ENCODE results near the gene SYNPO.

SYNPO gene

DNA sequence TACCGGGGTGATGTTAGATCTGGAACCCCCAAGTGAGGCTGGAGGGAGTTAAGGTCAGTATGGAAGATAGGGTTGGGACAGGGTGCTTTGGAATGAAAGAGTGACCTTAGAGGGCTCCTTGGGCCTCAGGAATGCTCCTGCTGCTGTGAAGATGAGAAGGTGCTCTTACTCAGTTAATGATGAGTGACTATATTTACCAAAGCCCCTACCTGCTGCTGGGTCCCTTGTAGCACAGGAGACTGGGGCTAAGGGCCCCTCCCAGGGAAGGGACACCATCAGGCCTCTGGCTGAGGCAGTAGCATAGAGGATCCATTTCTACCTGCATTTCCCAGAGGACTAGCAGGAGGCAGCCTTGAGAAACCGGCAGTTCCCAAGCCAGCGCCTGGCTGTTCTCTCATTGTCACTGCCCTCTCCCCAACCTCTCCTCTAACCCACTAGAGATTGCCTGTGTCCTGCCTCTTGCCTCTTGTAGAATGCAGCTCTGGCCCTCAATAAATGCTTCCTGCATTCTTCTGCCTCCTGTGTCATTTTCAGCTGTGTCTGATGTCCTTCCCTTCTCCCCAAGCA is 18.3 kb downstream of the SYNPO start:
- DNase-seq (ENCODE audit: low read depth), result no peak

DNA sequence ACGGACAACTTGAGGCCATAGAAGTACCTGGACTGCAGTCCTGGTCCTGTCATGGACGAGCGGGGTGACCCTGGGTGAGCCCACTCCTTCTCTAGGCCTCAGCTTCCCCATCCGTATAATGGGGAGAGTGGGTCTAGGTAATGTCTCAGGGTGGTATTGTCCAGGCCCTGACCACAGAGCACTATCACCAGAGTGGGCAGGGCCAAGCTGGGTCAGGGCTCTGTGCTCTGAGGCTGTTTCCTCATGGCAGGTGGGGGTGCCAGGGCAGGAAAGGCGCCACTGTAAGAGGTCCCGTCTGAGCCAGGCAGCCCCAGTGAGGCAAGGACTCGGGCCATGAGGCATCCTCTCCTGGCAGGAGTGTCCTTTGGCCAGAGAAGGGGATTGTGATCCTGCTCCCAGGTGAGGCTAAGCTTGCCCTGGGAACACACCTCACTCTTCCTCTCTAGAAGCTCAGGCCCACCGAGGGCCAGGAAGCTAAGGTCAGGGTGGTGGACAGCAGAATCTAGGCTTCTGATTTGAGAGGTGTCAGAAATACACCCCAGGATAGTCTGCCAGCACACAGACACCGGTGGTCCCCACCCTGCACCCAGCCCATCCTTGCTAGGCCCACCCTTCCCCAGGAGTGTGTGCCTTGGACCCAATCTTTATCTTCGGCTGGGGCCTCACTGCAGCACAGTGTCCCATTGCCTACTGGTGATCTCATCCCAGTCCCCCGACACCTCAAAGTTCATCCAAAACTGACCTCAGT is 19.1 kb downstream of the SYNPO start:
- no peak for DNase-seq (ENCODE audit: low read depth)

DNA sequence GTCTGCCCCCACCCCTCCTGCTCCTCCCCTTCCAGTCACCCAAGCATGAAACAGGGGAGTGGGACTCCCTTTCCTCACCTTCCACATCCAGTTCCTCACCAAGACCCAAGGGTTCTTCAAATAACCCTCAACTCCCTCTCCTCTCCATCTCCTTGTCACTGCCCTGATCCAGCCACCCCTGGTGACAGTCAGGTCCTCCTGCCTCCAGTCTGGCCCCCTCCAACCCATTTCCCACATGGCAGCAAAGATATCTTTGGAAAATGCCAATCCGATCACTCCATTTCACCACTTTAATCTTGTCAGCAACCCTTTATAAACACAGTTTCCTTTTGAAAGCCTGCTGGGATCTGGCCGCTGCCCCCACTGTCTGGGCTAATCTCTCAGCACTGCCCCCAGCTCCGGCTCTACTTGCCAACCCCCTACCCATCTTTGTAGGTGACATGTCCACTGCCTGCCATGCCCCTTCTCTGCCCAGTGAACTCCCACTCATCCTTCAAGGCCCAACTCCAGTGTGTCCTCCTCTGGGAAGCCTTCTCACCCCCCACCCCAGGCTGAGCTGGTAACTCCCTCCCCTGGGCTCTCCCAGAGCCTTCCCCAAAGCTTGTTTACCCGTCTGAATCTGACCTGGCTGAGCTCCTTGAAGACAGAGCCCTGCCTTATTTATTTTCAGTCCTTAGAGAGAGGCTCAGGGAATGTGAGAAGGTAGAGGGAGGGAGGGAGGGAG is 19.8 kb downstream of the SYNPO start:
- no peak for DNase-seq (ENCODE audit: low read depth)

DNA sequence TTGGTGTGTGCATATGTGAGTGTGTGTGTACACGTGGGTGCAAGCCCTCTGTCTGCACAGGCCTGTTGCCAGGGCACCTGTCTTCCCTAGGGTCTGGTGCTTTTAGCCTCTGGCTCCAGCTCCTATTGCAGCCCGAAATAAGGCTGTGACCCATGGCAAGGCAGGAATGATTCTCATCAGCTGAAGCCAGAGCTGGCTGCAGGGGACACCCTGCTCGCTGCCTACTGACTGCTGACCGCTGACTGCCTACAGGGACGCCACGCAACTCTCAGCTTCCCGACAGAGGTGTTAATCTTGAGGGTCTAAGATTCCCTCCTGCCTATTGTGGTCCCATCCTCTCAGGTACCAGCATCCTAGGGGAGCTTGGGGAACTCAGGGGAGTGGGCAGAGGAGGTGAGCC is 20.6 kb downstream of the SYNPO start, which contains the start of gene MYOZ3:
Gene MYOZ3, plus strand, starts transcription at position 166 of the 400 bp plus-strand sequence. CDS start 1,691 bp downstream, outside the sequence.
- DNase-seq (ENCODE audit: low read depth), result no peak

DNA sequence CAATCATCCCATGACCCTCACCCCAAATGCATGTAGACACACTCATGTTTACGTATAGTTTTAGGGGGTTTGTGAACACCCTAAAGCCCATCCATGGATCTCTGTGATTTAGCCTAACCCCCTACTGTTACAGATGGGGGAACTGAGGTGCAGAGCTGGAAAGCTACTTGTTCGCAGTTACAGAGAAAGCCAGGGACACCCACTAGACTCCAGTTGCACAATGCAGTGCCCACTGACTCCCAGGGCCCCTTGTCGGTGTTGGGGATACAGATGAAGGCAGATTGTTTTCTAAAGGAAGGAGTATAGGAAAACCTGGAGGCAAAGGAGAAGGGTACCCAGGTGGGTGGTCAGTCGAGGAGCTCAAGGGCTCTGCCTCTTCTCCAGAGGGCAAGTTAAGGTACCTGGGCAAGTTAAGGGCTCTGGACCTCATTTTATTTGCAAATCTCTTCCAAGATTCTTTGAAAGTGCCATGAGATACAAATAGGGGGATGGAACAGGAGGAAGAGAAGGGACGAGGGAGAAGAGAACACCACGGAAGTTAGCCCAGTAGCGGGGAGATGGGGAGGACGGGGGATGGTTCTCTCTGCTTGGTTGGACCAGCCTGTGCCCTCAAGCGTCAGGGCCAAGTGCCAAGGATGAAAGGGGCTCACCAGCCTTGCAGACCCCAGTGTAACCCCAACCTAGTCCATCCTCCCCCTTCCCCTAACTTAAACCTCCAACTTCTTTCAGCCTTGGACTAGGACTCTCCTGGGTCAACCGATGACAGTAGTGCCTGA is 21.5 kb downstream of the SYNPO start:
- no peak for DNase-seq (ENCODE audit: low read depth)

DNA sequence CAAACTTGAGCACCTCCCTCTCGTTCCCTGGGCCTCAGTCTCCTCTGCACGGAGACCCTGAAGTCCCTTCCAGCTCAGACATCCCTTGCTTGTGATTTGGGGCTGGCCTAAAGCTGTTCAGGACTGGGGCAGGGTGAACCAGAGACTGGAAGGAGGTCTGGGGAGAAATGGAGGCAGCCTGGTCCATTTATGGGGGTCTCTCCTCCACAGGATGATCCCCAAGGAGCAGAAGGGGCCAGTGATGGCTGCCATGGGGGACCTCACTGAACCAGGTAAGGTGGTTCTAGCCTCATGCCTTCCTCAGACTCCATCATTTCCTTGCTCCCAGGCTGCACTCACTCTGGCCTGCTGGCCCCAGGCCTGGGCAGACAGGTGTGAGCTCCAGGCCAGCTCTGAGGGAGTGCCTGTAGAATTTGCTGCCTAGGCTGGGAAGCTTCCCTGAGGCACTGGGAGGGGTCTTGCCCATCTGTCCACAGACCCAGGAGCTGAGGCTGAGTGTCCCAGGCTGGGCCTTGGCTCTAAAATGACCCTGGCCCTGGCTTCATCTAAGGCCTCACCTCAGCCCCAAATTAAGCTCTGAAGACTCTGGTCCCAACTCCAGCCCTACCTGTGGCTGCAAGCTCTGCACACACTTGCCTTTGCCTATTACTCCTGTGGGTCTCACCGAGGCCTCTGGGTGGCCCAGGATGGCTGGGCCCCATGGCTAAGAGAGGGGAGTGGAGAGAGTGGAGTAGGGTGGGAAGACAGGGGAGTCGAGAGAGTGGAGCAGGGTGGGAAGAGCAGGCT is 22.5 kb downstream of the SYNPO start:
- no peak for DNase-seq (ENCODE audit: low read depth)

DNA sequence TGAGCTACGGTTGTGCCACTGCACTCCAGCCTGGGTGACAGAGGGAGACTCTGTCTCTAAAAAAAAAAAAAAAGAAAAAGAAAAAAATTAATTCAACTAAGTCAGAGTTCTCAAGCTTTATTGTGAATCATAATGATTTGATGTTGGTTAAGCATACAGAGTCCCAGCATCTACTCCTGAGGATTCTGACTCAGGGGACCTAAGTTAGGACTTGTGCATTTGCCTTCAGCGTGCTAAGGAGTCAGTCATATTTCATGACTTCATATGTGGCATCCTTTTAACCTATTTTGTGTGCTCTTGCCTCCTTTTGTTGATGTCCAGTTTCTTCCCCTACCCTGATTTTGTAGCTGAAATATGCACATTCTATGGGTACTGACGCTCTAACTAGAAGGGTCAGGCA is 23.5 kb downstream of the SYNPO start:
- no peak for DNase-seq (ENCODE audit: low read depth)

DNA sequence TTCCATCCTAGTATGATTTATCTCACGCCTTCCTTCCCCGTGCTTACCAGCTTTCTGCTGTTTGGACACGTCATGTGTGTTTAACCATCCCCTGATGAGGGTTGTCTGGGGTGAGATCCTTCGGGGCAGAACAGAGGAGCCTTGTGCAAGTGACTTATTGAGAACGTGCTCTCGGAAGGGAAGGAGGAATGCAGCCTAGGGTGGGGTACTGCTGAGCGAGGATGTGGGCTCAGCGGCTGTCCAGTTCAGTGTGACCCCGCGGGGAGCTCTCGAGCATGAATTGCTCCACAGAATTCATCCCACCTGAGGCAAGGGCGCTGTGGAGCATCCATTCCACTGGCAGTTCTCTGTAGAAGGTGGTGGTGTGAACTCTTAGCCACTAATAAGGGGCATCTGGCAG is 24.6 kb downstream of the SYNPO start:
- no peak for DNase-seq (ENCODE audit: low read depth)

DNA sequence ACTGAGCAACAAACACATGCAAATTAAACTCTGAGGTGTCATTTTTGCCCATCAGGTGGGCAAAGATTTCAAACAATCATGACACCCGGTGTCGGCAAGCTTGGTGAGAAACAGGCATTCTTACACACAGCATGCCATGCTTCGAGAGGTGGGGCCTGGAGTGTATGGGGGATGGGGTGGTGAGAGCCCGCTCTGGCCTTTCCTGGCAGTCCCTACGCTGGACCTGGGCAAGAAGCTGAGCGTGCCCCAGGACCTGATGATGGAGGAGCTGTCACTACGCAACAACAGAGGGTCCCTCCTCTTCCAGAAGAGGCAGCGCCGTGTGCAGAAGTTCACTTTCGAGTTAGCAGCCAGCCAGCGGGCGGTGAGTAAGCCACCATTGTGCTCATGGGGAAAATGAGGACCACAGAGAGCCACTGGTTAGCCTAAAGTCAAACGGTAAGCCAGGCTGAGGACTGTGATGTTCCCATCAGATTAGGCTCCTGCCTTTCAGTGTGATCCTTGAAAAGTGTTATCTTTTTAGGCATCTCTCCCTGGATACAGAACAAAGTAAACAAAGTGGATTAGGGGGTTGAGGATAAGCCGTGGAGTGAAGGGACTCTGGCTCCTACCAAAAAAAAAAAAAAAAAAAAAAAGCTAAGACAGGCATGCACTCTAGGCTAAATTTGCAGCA is 30.0 kb downstream of the SYNPO start:
- no peak for DNase-seq (ENCODE audit: low read depth)

DNA sequence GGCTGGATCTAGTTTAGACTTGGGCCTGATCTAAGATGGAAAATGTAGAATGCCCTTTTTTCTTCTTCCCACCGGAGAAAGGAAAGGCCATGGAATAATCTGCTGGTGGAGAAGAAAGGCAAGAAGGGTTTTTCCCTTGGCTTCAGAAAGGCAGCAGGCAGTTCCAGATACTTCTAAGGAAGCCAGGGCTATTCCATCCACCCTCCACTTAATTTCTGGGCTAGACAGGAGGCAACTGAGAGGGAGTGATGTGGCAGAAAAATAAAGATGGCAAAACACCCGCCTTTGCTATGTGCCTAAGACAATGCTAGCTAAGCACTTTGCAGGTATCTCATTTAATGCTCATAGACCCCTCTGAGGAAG is 30.5 kb downstream of the SYNPO start:
- no peak for DNase-seq (ENCODE audit: low read depth)

DNA sequence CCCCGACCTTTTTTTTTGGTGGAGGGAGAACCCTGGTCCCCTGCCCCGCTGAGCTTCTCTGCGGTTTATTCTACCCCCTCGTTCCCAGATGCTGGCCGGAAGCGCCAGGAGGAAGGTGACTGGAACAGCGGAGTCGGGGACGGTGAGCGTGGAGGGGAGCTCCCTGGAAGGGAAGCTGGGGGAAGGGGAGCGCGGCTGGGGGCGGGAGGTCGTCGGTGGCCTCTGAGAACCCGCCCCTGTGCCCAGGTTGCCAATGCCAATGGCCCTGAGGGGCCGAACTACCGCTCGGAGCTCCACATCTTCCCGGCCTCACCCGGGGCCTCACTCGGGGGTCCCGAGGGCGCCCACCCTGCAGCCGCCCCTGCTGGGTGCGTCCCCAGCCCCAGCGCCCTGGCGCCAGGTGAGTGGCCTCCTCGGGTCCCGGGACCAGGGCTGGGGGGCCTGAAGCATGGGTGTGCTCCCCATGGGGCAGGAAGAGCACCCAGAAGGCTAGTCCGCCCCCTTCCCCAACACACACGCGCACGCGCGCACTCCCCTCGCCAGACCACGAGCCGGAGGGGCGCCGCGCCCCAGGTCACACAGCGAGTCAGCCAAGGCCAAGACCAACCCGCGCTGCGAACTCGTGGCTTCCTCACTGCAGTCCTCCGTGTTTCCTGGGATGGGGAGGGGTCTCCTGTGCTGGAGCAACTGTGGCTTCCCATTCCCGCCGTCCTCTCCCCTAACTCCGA is 31.2 kb downstream of the SYNPO start:
- DNase-seq (ENCODE audit: low read depth), result no peak

DNA sequence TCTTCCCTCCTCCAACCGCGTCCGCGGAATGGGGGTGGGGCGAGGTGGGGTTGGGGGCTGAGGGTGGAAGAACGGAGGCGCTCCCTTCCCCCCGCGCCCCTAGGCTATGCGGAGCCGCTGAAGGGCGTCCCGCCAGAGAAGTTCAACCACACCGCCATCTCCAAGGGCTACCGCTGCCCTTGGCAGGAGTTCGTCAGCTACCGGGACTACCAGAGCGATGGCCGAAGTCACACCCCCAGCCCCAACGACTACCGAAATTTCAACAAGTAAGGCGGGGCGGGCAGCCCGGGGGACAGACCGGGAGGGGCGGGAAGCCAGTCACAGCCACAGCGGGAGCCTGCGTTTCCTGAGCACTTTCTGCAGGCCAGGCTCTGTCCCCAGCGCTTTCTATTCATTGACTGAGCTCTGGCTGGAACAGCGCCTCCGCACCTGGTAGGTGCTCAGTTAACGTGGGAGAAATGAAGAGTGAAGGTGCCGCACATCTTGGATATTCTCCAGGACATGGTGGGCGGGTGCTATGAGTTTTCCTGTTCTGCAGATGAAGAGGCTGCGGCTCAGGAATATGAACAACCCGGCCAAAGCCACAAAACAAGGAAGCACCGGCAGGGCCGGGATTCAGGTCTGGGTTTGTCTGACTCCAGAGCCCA is 31.9 kb downstream of the SYNPO start:
- no peak for DNase-seq (ENCODE audit: low read depth)

DNA sequence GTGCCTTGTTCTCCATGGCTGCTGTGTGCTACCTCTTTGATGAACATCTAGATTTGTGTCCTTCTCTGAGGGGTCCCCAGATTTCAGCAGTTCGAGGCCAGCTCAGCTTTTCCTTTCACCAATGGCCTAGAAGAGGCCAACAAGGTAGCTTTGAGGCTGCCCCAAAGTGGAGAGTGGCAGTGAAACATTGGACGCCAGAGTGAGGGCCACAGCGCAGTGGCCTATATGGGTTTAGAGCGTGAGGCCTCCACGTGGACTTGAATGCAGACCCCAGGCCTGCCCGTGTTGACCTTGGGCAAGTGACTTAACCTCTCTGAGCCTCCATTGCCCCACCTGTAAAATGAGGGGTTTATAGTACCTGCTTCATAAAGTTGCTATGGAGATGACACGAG is 32.4 kb downstream of the SYNPO start:
- no peak for DNase-seq (ENCODE audit: low read depth)

DNA sequence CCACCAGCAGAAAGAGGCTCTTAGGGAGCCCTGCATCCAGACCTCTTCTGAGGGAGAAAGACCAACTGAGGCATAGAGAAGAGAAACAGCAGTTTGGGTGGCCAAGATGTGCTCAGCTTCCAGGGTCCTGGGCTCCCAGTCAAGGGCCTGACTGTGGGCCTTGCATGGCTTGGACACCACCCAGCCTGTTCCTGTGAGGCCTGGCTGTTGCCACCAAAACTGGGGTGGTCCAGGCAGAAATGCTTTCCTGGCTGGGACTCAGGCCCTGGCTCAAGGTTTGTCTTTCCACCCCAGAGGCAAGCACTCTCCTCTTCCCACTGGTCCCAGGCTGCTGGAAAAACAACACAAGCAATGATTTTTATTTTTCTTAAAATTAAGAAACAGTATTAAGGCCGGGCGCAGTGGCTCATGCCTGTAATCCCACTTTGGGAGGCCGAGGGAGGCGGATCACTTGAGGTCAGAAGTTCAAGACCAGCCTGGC is 33.9 kb downstream of the SYNPO start:
- DNase-seq (ENCODE audit: low read depth), result no peak

DNA sequence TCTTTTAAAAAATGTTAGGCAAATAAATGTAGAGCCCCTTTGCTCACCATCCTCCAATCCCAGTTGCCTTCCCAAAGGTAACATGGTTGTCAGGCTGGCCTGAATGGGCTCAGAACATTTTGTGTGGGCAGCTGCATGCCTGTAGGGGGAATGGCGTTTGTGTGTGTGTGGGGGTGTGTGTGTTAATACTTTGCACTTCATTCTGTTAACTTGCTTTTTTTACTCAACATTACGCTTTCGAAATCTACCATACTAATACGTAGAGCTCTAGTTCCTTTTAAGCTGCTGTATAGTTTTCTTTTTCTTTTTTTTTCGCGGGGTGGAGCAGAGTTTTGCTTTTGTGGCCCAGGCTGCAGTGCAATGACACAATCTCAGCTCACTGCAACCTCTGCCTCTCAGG is 34.6 kb downstream of the SYNPO start:
- no peak for DNase-seq (ENCODE audit: low read depth)

DNA sequence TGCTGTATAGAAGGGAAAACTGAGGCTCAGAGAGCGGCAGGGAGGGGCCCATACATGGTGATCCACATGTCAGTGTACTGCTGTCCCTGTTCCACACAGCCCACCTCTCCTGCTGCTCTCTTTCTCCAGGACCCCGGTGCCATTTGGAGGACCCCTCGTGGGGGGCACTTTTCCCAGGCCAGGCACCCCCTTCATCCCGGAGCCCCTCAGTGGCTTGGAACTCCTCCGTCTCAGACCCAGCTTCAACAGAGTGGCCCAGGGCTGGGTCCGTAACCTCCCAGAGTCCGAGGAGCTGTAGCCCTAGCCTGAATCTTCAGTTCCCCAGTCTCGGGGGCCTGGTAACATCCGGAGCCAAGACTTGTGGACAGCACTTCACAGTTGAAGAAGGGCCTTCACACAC is 36.1 kb downstream of the SYNPO start:
- DNase-seq (ENCODE audit: low read depth), result no peak

DNA sequence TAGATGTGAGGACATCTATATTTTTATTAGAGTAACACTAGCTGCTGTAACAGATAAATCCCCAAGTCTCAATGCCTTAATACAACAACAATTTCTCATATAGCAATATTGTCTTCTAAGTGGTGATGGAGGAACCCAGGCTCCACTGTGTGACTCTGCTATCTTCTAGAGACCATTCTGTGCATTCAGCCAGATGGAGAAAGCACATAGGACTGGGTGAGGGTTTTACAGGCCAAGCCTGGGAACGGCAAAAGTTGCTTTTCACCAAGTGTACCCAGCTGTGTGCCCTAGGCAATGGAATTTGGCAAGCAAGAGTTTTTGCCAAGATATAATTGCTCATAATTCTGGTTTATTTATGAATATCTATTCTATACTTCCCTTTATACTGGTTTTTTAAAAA is 48.7 kb downstream of the SYNPO start:
- DNase-seq (ENCODE audit: low read depth), result no peak

DNA sequence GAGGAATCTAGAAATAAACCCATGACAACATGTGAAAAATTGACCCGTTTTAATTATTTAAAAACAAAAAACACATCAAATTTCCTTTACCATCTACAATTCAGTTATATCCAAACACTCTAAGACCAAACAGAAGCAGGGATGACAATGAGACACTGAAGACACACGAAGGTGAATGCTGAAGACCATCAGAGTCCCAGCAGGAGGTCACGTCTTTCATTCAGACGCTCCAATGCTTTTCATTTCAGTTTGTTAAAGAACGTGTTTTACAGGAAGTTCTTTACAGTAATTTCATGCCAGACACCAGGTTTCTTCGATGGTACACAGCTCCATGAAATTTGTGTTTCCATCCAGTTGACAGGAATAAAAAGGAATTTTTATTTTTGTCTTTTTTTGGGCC is 50.3 kb downstream of the SYNPO start:
- no peak for DNase-seq (ENCODE audit: low read depth)

DNA sequence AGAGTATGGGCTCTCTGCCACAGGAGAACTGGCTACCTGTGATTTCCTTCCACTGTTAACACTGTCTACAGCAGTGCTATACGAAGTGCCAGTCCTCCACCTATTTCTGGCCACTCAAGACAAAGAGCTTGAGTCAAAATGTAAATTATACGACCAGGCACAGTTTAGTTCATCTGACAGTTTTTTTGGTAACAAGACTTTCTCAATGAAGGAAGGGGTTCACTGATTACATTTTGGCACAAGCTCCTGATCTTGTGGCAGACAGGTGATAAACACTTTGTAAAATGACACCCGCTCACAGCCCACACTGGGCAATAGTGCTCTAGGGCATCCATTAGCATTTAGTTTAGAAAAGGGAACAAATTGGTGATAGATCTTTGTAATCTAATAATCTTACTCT is 51.8 kb downstream of the SYNPO start:
- no peak for DNase-seq (ENCODE audit: low read depth)

DNA sequence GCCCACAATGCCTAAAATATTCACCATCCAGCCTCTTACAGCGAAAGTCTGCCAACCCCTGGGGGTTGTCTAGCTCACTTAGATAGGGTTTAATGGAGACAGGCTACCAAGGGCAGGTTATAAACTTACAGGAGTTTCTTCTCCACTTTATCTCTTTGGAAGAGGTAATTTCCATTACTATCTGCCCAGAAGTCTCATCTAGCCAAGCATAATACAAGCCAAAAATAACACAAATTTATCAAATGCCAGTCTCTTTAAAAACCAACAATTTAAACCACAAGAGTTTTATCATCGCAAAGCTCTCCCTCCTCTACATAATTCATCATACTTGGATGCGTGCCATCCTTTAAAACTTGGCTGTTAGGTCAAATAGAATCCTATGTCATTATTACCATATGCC is 54.2 kb downstream of the SYNPO start:
- DNase-seq (ENCODE audit: low read depth), result no peak
